ENCODE data around the gene AFF1.
"Not testable (repeated sequence)": the region's sequence is repeated elsewhere in the genome, so short reads cannot be mapped to it uniquely, and the experiment has no call there.

AFF1 gene

GRCh38 chr4:87067124-87067885 lies 132.5 kb downstream of the AFF1 start:
- DNase-seq: no peak

DNA sequence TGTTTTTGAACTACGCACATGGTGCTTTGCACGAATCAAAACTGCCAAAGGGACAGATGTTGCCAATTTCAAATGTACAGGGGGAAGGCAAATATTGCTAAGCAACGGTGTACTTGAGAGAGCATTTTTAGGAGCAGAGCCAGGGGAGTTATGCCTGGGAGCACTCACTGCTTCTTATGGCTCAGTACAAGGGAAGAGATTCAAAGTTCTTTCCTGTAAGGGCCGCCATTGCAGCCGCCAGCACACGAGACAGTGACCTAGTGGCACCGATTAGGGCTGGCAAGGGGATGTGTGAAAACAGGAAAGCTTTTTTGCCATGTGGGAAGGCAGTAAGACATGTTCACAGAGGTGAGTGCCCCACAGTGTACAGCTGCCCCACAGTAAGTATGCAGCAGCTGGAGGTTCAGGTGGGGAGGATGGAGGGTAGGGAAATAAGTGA lies 133.8 kb downstream of the AFF1 start:
- DNase-seq: peak; percentile 91

DNA sequence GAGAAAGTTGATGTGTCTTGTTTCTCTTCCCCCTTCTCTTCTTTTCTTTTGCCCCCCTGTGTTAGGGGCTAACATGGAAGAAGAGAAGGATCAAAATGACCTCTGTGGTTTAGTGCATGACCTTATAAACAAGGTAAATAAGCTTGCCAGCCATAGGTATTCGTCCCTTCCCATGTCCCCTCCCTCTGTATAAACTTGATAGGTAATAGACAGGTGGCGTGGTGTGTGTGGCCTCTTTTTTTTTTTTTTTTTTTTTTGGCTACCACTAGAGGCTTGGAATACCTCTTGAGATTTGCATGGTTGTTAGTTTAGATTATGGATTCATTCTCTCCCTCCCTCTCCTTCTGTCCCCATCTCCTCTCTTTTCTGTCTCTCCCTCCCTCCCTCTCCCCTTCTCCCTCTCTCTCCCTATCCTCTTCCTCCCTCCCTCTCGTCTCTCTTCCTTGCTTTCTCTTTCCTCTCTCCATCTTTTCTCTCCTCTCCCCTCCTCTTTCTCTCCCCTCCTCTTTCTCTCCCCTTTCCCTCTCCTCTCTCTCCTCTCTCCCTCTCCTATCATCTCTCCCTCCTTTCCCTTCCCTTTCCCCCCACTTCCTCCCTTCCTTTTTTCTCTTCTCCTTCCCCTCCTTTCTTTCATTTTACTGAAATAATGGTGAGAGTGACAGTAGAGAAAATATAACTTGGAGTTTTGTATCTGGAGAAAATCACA lies 134.4 kb downstream of the AFF1 start:
- peak; percentile 71 for DNase-seq

- DNase-seq: no peak
Observed at GRCh38 chr4:87071401-87071800, 136.6 kb downstream of the AFF1 start.

DNA sequence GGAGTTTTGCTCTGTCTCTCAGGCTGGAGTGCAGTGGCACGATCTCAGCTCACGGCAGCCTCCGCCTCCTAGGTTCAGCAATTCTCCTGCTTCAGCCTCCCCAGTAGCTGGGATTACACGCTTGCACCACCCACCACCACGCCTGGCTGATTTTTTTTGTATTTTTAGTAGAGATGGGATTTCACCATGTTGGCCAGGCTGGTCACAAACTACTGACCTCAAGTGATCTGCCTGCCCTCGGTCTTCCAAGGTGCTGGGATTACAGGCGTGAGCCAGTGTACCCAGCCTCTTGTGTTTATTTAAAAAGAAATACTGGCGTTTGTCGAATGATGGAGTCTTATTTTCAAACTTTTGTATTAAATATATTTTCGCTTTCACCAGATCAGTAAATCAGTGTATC lies 137.7 kb downstream of the AFF1 start:
- not testable (repeated sequence) for DNase-seq

DNA sequence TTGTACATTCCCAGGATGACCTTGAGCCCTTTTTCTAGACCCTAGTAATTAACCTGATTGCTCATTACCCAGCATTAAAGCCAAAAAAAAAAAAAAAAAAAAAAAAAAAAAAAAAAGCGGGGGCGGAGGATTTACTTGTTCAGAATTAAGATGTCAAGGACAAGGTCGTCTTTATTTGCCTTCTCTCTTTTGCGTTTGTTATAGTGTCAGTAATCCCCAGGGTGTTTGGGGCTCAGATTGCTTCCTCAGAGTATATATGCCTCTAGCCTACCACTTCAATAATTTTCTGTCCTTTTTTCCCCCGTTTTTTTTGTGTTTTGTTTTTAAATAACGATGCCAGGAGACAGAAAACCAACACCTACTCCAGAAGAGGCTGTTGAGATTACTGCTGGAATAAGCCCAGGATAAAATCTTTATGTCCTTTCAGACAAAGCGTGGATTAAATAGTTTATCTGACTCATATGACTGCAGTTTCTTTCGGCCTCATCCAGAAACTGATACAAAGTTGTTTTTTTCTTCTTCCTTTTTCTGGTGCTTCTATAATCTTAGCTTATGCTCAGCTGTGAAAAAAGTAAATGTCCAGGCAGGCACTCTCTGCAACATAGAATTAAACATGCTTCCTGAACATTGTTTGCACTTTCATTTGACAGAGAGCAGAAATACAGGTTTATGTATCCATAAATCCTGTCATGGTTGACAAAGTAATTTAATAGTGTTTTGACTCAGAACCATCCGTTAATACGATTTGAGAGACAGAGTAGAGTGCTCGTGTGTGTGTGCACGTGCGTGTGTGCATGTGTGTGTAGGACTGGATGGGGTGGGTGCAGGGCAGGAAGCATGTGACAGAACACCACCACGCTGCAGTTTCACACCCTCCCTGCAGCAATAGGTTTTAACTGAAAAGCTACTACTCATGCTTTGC lies 138.6 kb downstream of the AFF1 start:
- peak; percentile 72 for DNase-seq

- no peak for DNase-seq
Observed at GRCh38 chr4:87074121-87074488, 139.3 kb downstream of the AFF1 start.

GRCh38 chr4:87075876-87076275 lies 141.1 kb downstream of the AFF1 start:
- no peak for DNase-seq

GRCh38 chr4:87076690-87077358 lies 142.0 kb downstream of the AFF1 start:
- DNase-seq: no peak

GRCh38 chr4:87077914-87078585 lies 143.2 kb downstream of the AFF1 start:
- DNase-seq: no peak

DNA sequence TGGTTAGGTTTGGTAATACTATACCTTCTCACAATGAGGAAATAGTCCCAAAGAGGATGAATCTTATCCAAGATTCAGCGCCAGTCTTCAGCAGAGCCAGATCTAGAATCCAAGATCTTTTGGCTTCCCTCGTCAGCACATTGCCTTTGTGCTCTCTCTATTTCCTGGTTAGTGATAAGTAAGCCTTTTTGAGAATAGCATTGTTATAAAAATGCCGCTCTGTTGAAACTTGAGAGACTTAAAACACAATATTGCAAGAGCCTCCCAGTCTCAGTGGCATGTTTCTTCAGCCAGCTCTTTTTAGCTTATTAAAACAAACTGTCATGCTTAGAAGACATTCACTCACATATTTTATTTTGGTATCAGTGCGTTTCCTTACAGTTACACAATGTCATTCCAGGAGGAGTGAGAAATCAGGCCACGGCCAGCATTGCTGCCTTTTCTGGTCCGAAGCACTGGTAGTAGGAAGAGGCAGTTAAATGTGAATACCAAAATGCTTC lies 144.2 kb downstream of the AFF1 start:
- DNase-seq: peak; percentile 26

DNA sequence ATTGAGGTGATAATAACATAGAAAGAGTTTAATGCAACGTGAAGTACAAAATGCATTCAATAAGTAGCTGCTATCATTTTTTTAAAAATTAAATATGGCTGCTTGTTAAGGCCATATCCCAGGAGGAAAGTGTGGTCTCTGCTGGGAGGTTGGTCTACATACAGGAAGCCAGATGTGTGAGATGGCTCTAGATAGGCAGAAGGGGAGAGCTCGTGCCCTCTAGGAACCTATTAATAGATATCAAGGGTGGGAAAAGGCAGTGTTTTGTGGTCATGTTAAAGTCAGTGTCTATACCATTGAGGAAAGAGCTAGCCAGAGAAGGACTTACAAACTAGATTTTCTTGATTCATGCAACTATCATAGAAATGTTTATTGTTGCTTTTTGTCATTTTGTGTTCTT lies 145.2 kb downstream of the AFF1 start:
- DNase-seq: no peak

GRCh38 chr4:87080462-87080861 lies 145.7 kb downstream of the AFF1 start:
- no peak for DNase-seq

GRCh38 chr4:87081826-87082225 lies 147.0 kb downstream of the AFF1 start:
- no peak for DNase-seq

- DNase-seq: not testable (repeated sequence)
Observed at GRCh38 chr4:87085732-87086131, 150.9 kb downstream of the AFF1 start.

DNA sequence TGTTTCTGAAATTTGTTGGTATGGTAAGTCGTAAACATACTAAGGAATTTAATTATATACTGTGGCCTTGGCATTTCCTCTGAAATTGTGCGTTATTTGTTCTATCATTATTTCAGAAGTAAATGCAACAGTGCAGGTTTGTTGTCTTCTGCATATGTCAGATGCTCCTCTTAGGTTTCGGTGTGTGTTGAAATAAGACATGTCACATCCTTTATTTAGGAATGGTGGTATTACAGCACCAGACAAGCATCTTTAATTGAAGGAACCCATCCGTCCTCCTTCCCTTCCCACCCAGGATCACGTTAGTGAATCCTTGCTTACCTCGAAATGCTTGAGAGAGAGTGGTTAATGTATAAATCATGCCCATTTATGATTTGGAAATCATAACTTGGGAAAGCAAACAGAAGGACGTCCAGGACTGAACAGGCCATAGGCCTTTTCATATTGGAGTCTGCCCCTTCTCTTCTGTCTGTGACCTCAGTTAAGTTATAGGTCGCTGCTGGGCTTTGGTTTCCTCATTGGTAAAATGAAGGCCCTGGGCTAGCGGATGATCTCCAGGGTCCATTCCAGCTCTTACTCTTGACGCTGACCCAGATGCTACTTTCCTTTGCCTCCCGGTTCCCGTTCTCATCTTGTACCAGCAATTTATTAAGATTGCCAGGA lies 151.5 kb downstream of the AFF1 start:
- no peak for DNase-seq

DNA sequence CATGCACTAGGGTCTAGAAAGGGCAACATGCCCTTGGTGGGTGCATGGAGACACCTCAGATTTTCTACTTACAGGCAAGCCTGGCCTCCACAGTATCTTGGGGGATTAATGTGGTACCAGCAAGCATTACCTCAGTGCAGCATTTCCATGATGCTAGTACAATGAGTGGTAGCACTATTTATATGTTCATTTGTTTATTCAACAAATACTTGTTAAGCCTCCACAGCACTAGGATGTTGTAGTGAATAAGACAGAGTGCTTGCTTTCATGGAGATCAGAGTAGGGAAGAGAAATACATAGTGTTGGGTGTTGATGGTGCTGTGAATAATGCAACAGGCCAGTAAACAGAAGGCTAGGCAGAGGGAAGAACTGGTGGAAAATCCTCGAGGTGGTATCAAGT lies 152.2 kb downstream of the AFF1 start:
- DNase-seq: no peak

DNA sequence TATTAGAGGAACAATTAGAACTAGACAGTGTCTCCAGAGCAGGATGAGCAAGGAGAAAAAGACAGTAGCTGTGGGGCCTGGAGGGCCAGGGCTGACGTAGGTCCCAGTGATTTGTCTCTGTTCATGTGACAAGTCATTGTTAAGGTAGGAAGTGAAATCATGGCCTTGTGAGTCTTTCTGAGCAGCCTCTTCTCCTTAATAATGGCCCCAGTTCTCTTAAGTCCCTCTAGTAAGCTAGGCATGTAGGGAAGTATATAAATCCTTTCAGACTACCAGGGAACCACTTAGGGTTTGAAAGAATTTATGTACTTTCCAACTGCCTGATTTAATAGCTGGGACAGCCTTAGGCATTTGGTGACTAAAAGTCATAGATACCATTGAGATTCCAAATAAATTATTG lies 152.6 kb downstream of the AFF1 start:
- DNase-seq: no peak

- DNase-seq: no peak
Observed at GRCh38 chr4:87088186-87088585, 153.4 kb downstream of the AFF1 start.

DNA sequence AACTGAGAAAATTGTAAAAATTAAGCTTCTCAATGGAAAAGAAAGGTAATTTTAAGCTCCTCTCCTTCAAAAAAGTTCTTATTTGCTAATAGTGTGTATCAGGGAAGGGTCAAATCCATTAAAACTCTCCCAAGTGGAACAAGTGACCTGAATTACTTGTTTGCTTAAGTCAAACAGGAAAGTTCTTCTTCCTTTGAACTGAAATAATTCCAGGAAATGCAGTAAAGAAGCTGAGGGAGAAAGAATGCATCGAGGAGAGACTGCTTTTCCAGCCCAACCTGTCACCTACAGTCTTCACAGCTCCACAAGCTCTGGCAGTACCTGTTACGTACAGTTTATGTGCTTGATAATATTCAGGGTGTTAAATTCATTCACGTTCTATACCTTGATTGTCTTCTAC lies 154.6 kb downstream of the AFF1 start:
- DNase-seq: peak; percentile 7

DNA sequence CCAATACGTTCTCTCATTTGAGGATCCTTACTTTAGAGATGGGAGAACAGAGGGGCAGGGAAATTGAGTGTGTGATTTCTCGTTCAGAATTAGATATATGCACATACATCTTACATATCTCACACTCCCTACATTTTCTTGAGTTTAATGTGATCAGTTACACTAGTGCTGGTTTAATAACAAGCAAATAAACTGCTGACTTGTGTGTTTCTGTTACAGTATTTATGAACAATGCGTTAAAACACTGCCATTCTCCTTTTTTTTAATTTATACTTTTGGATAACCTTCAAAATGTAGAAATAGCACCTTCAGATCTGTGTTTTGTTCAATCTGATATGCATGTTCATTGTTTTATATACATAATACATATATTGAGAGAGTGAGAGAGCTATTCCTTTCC lies 155.5 kb downstream of the AFF1 start:
- DNase-seq: no peak
